Measurements from ENCODE around the gene OR4S1.

GRCh38 chr11:48261600-48261999 lies 44.4 kb upstream of the OR4S1 start:
- TF ChIP-seq FOXM1 (IDR thresholded peaks at IDR 0.05; ENCODE audit: borderline replicate concordance) (no peak), BHLHE40 (IDR thresholded peaks at IDR 0.05; ENCODE audit: borderline replicate concordance) (no peak), SUZ12 (IDR thresholded peaks at IDR 0.05) (no peak), SP1 (IDR thresholded peaks at IDR 0.05) (no peak), TARDBP (IDR thresholded peaks at IDR 0.05) (no peak), NFRKB (IDR thresholded peaks at IDR 0.05) (no peak), HDGF (IDR thresholded peaks at IDR 0.05; ENCODE audit: borderline replicate concordance) (no peak), ARNT (IDR thresholded peaks at IDR 0.05) (no peak), CTBP1 (IDR thresholded peaks at IDR 0.05; ENCODE audit: borderline replicate concordance) (no peak)

All from HEK293T (cell line).